Measurements from ENCODE around the gene CLDN20. TPM values are rescaled to one million over a fixed set of nuclear protein-coding genes. Genes with fewer than 3 reads are reported as not detected.

The CLDN20 gene
- total and polyA plus RNA-seq, 11 donors, result 0.30 TPM; not detected in 10

DNA sequence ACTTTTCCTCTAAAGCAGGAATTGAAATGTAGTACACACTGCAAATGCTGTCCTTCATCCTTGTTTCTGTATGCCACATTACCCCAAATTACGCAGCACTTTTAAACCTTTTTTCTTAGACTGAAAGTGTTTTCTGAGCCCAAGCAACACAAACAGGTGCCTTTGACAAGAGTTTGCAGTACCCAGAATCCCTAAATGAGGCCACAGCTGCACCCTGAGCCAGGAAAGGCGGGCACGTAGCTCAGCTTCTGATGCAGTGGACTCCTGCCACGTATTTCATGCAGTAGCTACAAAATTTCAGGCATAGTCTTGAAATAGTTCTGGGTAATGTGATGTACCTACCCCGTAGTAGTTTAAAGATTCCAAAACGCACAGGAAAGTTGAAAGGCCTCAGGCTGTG, 31.0 kb upstream of the CLDN20 start:
- Histone ChIP-seq H3K27ac (no peak overlapping the region), H3K27me3 (no peaks in the 10 kb centered on the region), H3K4me3 (no peak overlapping the region), H3K36me3 (no peaks in the 10 kb centered on the region), H3K4me1 (no peaks in the 10 kb centered on the region), H3K9me3 (no peaks in the 10 kb centered on the region)
- TF ChIP-seq, protein P1, sequence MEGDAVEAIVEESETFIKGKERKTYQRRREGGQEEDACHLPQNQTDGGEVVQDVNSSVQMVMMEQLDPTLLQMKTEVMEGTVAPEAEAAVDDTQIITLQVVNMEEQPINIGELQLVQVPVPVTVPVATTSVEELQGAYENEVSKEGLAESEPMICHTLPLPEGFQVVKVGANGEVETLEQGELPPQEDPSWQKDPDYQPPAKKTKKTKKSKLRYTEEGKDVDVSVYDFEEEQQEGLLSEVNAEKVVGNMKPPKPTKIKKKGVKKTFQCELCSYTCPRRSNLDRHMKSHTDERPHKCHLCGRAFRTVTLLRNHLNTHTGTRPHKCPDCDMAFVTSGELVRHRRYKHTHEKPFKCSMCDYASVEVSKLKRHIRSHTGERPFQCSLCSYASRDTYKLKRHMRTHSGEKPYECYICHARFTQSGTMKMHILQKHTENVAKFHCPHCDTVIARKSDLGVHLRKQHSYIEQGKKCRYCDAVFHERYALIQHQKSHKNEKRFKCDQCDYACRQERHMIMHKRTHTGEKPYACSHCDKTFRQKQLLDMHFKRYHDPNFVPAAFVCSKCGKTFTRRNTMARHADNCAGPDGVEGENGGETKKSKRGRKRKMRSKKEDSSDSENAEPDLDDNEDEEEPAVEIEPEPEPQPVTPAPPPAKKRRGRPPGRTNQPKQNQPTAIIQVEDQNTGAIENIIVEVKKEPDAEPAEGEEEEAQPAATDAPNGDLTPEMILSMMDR (IDR thresholded peaks at IDR 0.05), result no peak
- no peak for TF ChIP-seq POLR2A (IDR thresholded peaks at IDR 0.05)
- 73 to 90% (median 87%) methylated on average over 6 of the region's 6 CpGs for WGBS, 4 donors
- no peak for DNase-seq
- intact Hi-C loops (cut with DNase I), result no loop called here
- ATAC-seq, result no peak

- Histone ChIP-seq H3K27ac (peak overlapping the region in 1 of 12 donors; percentile 0), H3K27me3 (no peaks in the 10 kb centered on the region), H3K9me3 (no peaks in the 10 kb centered on the region), H3K4me3 (no peak overlapping the region), H3K36me3 (no peaks in the 10 kb centered on the region), H3K4me1 (no peaks in the 10 kb centered on the region)
- DNase-seq, result no peak
- intact Hi-C loops (cut with DNase I), result no loop called here
- ATAC-seq, result no peak
- 72 to 93% (median 85%) methylated on average over 3 to 4 of the region's 4 CpGs for WGBS, 4 donors
- TF ChIP-seq, protein P1 (IDR thresholded peaks at IDR 0.05), result no peak
- no peak for TF ChIP-seq POLR2A (IDR thresholded peaks at IDR 0.05)
Observed at GRCh38 chr6:155234167-155234566, 29.6 kb upstream of the CLDN20 start.

DNA sequence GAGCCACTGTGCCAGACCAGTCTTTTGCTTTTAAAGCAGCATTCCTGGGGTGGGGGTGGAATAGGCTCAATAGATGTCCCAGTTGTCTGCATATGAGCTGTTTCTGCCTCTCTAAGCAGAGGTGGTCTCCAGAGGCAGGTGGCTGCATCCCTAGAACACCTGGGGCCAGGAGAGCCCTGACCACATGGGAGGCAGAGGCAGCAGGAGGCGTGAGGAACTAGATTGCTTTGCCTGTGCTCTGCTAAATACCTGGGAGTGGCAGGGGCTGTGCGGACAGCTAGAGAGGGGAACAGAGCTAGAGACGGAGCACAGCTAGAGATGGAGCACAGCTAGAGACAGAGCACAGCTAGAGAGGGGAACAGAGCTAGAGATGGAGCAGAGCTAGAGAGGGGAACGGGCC, 29.1 kb upstream of the CLDN20 start:
- no peaks in the 10 kb centered on the region for H3K4me1 ChIP-seq
- no peaks in the 10 kb centered on the region for H3K9me3 ChIP-seq
- no peak overlapping the region for H3K4me3 ChIP-seq
- no peak for TF ChIP-seq POLR2A (IDR thresholded peaks at IDR 0.05)
- TF ChIP-seq, protein P1 (IDR thresholded peaks at IDR 0.05), result no peak
- H3K27me3 ChIP-seq, result no peaks in the 10 kb centered on the region
- ATAC-seq (no peak), DNase-seq (no peak)
- WGBS, 4 donors, result 83 to 95% (median 89%) methylated on average over 4 of the region's 4 CpGs
- intact Hi-C loops (cut with DNase I), result no loop called here
- H3K27ac ChIP-seq, result peak overlapping the region in 1 of 12 donors; percentile 0
- H3K36me3 ChIP-seq, result no peaks in the 10 kb centered on the region

DNA sequence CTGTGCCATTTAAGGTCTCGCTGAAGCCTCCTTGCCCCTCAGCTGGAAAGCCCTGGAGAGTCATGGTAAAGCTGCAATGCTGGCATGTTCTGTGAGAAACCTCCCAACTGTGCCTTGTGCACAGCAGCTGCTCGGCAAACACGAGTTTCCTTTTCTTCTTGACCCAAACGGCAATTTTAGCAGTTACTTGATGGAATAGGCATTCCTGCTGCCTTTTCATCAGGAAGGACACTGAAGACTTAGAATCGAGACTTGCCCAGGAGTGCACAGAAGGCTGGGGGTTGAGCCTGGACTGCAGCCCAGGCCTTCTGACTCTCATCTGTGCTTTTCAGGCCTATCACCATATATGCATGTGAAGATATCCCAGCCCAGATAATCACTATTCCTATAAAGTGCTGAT, 28.7 kb upstream of the CLDN20 start:
- no peaks in the 10 kb centered on the region for H3K27me3 ChIP-seq
- ATAC-seq (no peak), DNase-seq (no peak)
- H3K36me3 ChIP-seq, result no peaks in the 10 kb centered on the region
- intact Hi-C loops (cut with DNase I), result no loop called here
- no peaks in the 10 kb centered on the region for H3K9me3 ChIP-seq
- no peaks in the 10 kb centered on the region for H3K4me1 ChIP-seq
- no peak overlapping the region for H3K4me3 ChIP-seq
- H3K27ac ChIP-seq, result peak overlapping the region in 1 of 12 donors; percentile 0
- 52 to 58% (median 56%) methylated on average over 5 of the region's 5 CpGs for WGBS, 4 donors
- TF ChIP-seq, protein P1 (IDR thresholded peaks at IDR 0.05), result no peak
- TF ChIP-seq POLR2A (IDR thresholded peaks at IDR 0.05), result no peak

Measured in heart left ventricle (tissue), 16 donors.